ENCODE results near the gene DUSP9. TPM values are rescaled to one million over a fixed set of nuclear protein-coding genes. Genes with fewer than 3 reads are reported as not detected.

DUSP9 gene
- polyA plus RNA-seq, 1 experiment, result not detected

DNA sequence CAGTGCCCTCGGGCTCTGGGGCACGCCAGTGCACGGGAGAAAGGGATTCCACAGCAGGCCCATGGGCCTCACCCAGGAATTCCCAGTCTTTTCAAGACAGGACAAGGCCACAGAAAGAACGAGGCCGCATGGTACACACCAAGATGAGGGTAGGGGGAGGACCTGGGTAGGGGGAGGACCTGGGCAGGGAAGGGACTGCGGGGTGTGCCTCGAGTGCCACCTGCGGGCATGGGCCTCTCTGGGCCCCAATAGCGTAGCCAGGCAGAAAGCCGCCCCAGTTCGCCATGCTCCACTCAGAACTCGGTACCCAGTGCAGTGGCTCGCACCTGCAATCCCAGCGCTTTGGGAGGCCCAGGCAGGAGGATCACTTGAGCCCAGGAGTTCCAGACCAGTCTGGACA is 14.0 kb upstream of the DUSP9 start:
- TF ChIP-seq, protein P1, sequence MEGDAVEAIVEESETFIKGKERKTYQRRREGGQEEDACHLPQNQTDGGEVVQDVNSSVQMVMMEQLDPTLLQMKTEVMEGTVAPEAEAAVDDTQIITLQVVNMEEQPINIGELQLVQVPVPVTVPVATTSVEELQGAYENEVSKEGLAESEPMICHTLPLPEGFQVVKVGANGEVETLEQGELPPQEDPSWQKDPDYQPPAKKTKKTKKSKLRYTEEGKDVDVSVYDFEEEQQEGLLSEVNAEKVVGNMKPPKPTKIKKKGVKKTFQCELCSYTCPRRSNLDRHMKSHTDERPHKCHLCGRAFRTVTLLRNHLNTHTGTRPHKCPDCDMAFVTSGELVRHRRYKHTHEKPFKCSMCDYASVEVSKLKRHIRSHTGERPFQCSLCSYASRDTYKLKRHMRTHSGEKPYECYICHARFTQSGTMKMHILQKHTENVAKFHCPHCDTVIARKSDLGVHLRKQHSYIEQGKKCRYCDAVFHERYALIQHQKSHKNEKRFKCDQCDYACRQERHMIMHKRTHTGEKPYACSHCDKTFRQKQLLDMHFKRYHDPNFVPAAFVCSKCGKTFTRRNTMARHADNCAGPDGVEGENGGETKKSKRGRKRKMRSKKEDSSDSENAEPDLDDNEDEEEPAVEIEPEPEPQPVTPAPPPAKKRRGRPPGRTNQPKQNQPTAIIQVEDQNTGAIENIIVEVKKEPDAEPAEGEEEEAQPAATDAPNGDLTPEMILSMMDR (IDR thresholded peaks at IDR 0.05; ENCODE audit: low read depth, low read length), result no peak
- Histone ChIP-seq H3K9me3 (ENCODE audit: control insufficient read depth, insufficient read depth, low read length) (no peaks in the 10 kb centered on the region; the same call in 1 of the 2 replicates), H3K27ac (ENCODE audit: low read depth, low read length) (no peak overlapping the region), H3K4me3 (ENCODE audit: low read depth, low read length) (no peak overlapping the region), H3K27me3 (ENCODE audit: control insufficient read depth, insufficient read depth, low read length) (peaks cover 8% of the 10 kb centered on the region)
- ChIA-PET CTCF (no interaction called here), POLR2A (no interaction called here)
- no peak for DNase-seq (ENCODE audit: low read depth, low spot score)

DNA sequence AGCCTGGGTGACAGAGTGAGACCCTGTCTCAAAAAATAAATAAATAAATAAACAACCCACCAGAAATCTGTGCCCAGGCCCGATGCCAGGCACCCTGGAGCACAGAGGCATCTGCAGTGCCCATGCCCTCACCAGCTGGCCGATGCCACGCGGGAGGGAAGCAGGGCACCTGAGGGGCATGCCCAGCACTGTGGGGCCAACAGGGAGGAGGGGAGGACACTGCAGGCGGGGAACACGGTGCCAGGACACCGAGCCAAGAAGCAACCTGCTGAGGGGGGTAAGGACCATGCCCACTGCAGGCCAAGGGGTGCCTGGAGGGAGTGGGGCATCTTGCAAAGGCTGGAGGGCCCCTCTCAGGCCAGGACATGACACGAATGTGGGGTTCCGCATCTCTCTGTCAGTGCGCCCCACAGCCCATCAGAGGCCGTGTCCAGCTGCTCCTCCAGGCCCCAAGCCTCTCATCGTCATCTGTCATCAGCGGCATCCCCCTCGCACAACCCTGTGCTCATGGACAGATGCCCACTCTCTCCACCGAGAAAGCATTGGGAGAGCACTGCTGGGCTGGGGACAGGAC is 13.3 kb upstream of the DUSP9 start:
- Histone ChIP-seq H3K27me3 (ENCODE audit: control insufficient read depth, insufficient read depth, low read length) (peaks cover 8% of the 10 kb centered on the region), H3K4me3 (ENCODE audit: low read depth, low read length) (no peak overlapping the region), H3K9me3 (ENCODE audit: control insufficient read depth, insufficient read depth, low read length) (no peaks in the 10 kb centered on the region; the same call in 1 of the 2 replicates), H3K27ac (ENCODE audit: low read depth, low read length) (no peak overlapping the region)
- POLR2A ChIA-PET, result no interaction called here
- TF ChIP-seq, protein P1 (IDR thresholded peaks at IDR 0.05; ENCODE audit: low read depth, low read length), result no peak
- DNase-seq (ENCODE audit: low read depth, low spot score), result no peak
- CTCF ChIA-PET, result no interaction called here

DNA sequence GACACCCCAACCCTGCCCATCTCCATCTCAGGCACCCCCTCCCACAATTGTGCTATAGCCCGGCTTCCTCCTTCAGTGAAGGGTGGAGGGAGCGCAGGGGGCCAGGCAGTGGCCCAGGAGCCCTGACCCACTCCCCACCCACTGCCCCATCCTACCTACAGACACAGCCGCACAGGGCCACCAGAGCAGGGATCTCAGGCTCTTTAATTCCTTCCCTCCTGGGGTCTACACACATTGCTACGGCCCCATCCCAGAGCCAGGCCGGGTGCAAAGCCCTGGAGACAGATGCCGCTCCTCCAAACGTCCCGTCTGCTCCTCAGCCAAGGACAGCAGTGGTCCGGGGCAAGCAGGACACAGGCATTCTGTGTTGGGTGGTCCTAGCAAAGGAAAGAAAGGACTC is 12.8 kb upstream of the DUSP9 start:
- Histone ChIP-seq H3K4me3 (ENCODE audit: low read depth, low read length) (no peak overlapping the region), H3K27me3 (ENCODE audit: control insufficient read depth, insufficient read depth, low read length) (peaks cover 8% of the 10 kb centered on the region), H3K9me3 (ENCODE audit: control insufficient read depth, insufficient read depth, low read length) (no peaks in the 10 kb centered on the region; the same call in 1 of the 2 replicates), H3K27ac (ENCODE audit: low read depth, low read length) (no peak overlapping the region)
- POLR2A ChIA-PET, result no interaction called here
- CTCF ChIA-PET, result no interaction called here
- TF ChIP-seq, protein P1 (IDR thresholded peaks at IDR 0.05; ENCODE audit: low read depth, low read length), result no peak
- no peak for DNase-seq (ENCODE audit: low read depth, low spot score)

DNA sequence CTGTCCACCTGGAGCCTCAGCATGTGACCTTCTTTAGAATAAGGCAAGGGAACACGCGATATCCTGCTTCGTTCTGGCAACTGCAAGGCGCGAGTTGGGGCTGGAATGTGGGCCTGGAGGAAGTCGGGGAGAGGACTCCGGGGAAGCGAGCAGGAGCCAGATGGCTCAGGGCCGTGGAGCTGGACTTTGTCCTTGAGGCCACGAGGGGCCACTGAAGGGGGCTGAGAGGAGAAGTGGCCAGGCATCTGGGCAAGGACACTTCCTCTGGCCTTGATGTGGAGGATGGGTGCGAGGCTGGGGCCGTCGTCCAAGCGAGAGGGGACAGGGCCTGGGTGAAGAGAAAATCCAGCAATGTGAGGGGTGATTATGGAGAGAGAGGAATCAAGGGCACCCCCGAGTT is 12.2 kb upstream of the DUSP9 start:
- H3K9me3 ChIP-seq (ENCODE audit: control insufficient read depth, insufficient read depth, low read length), result no peaks in the 10 kb centered on the region; the same call in 1 of the 2 replicates
- POLR2A ChIA-PET, result no interaction called here
- DNase-seq (ENCODE audit: low read depth, low spot score), result no peak
- no peak overlapping the region for H3K4me3 ChIP-seq (ENCODE audit: low read depth, low read length)
- CTCF ChIA-PET, result no interaction called here
- peaks cover 8% of the 10 kb centered on the region for H3K27me3 ChIP-seq (ENCODE audit: control insufficient read depth, insufficient read depth, low read length)
- TF ChIP-seq, protein P1 (IDR thresholded peaks at IDR 0.05; ENCODE audit: low read depth, low read length), result no peak
- H3K27ac ChIP-seq (ENCODE audit: low read depth, low read length), result no peak overlapping the region

DNA sequence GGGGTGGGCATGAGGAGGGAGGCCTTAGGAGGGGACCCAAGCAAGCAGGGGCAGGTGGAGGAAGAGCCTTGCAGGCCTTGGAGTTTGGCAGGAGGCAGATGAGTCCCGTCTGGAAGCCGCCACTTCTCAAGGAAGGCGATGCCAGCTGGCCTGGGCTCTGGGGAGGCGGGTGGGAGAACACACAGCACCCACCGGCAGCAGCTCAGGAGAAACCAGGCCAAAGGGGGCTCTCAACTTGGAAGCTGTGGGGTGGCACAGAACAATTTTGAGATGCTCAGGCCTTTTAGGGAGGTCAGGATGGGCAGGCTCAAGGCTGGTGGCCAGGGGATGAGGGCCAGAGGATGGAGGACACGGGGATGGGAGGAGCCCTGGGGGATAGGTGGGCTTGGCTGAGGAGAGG is 11.6 kb upstream of the DUSP9 start:
- CTCF ChIA-PET, result no interaction called here
- no peak for DNase-seq (ENCODE audit: low read depth, low spot score)
- TF ChIP-seq, protein P1 (IDR thresholded peaks at IDR 0.05; ENCODE audit: low read depth, low read length), result no peak
- Histone ChIP-seq H3K27ac (ENCODE audit: low read depth, low read length) (no peak overlapping the region), H3K4me3 (ENCODE audit: low read depth, low read length) (no peak overlapping the region), H3K27me3 (ENCODE audit: control insufficient read depth, insufficient read depth, low read length) (peaks cover 11% of the 10 kb centered on the region), H3K9me3 (ENCODE audit: control insufficient read depth, insufficient read depth, low read length) (no peaks in the 10 kb centered on the region; the same call in 1 of the 2 replicates)
- POLR2A ChIA-PET, result no interaction called here
